ENCODE results near the gene SIRT7. TPM values are rescaled to one million over a fixed set of nuclear protein-coding genes. Genes with fewer than 3 reads are reported as not detected.

The SIRT7 gene
- total RNA-seq, 1 donor: 22.1 TPM

- H3K36me3 ChIP-seq (ENCODE audit: insufficient read depth, low read length): no peaks in the 10 kb centered on the region
- no peaks in the 10 kb centered on the region for H3K4me1 ChIP-seq (ENCODE audit: insufficient read depth, low read length)
- no peaks in the 10 kb centered on the region for H3K79me2 ChIP-seq (ENCODE audit: insufficient read depth, low read length)
- no peak overlapping the region for H3K4me2 ChIP-seq (ENCODE audit: insufficient read depth, low read length)
- peaks cover 43% of the 10 kb centered on the region for H3K27me3 ChIP-seq (ENCODE audit: insufficient read depth, low read length)
- no peak overlapping the region for H2AFZ ChIP-seq (ENCODE audit: low read length)
- no peak for TF ChIP-seq CTCF (IDR thresholded peaks at IDR 0.05; ENCODE audit: extremely low read depth, low read depth, low read length)
- no peaks in the 10 kb centered on the region for H3K9me3 ChIP-seq (ENCODE audit: low read depth, low read length)
- no peak overlapping the region for H3K4me3 ChIP-seq (ENCODE audit: insufficient read depth, low read length)
- H3K27ac ChIP-seq (ENCODE audit: low read depth, low read length): no peak overlapping the region
- H4K20me1 ChIP-seq (ENCODE audit: insufficient read depth, low read length): peaks cover 3% of the 10 kb centered on the region
- peak; percentile 73 for DNase-seq (ENCODE audit: insufficient read length, low spot score, missing footprints)
Measured at GRCh38 chr17:81958633-81959342, 40.8 kb upstream of the SIRT7 start.

- peaks cover 3% of the 10 kb centered on the region for H4K20me1 ChIP-seq (ENCODE audit: insufficient read depth, low read length)
- H3K27ac ChIP-seq (ENCODE audit: low read depth, low read length): no peak overlapping the region
- H2AFZ ChIP-seq (ENCODE audit: low read length): no peak overlapping the region
- no peak overlapping the region for H3K4me3 ChIP-seq (ENCODE audit: insufficient read depth, low read length)
- H3K4me2 ChIP-seq (ENCODE audit: insufficient read depth, low read length): no peak overlapping the region
- H3K36me3 ChIP-seq (ENCODE audit: insufficient read depth, low read length): no peaks in the 10 kb centered on the region
- TF ChIP-seq CTCF (IDR thresholded peaks at IDR 0.05; ENCODE audit: extremely low read depth, low read depth, low read length): no peak
- peak; percentile 77 for DNase-seq (ENCODE audit: insufficient read length, low spot score, missing footprints)
- H3K27me3 ChIP-seq (ENCODE audit: insufficient read depth, low read length): peaks cover 38% of the 10 kb centered on the region
- H3K9me3 ChIP-seq (ENCODE audit: low read depth, low read length): no peaks in the 10 kb centered on the region
- no peaks in the 10 kb centered on the region for H3K79me2 ChIP-seq (ENCODE audit: insufficient read depth, low read length)
- H3K4me1 ChIP-seq (ENCODE audit: insufficient read depth, low read length): no peaks in the 10 kb centered on the region
Measured at GRCh38 chr17:81957691-81958432, 39.9 kb upstream of the SIRT7 start.

- no peak for TF ChIP-seq CTCF (IDR thresholded peaks at IDR 0.05; ENCODE audit: extremely low read depth, low read depth, low read length)
- no peak overlapping the region for H3K4me3 ChIP-seq (ENCODE audit: insufficient read depth, low read length)
- H3K27me3 ChIP-seq (ENCODE audit: insufficient read depth, low read length): peaks cover 29% of the 10 kb centered on the region
Measured at GRCh38 chr17:81956607-81957589, 38.9 kb upstream of the SIRT7 start.

More at GRCh38 chr17:81956607-81957589, 38.9 kb upstream of the SIRT7 start:
- Histone ChIP-seq H3K36me3 (ENCODE audit: insufficient read depth, low read length) (no peaks in the 10 kb centered on the region), H3K79me2 (ENCODE audit: insufficient read depth, low read length) (no peaks in the 10 kb centered on the region), H3K4me1 (ENCODE audit: insufficient read depth, low read length) (no peaks in the 10 kb centered on the region), H2AFZ (ENCODE audit: low read length) (no peak overlapping the region), H3K9me3 (ENCODE audit: low read depth, low read length) (no peaks in the 10 kb centered on the region), H3K4me2 (ENCODE audit: insufficient read depth, low read length) (no peak overlapping the region), H3K27ac (ENCODE audit: low read depth, low read length) (no peak overlapping the region), H4K20me1 (ENCODE audit: insufficient read depth, low read length) (peaks cover 3% of the 10 kb centered on the region)
- DNase-seq (ENCODE audit: insufficient read length, low spot score, missing footprints): peak; percentile 76
